Lower leg skin (tissue), 4 donors: Measurements from ENCODE around the gene ALDH1A2. TPM values are rescaled to one million over a fixed set of nuclear protein-coding genes. Genes with fewer than 3 reads are reported as not detected.
"Not testable (repeated sequence)": the region's sequence is repeated elsewhere in the genome, so short reads cannot be mapped to it uniquely, and the experiment has no call there.

Experiments
- DNase-seq, 2 donors: peaks; one replicate each; pipeline ENCODE4 v3.0.0-alpha.2; 2019; ENCODE audit warnings: low spot score in 2 of 2
- H3K4me3 ChIP-seq: fragments of 200-600 bp; sonication (generic); 2 replicates; pipeline ENCODE4 v1.5.1; 2017; ENCODE audit warnings: mild to moderate bottlenecking, low read depth; ENCODE audit not compliant: poor library complexity, severe bottlenecking
- CTCF ChIP-seq, 3 donors: fragments of 450-650 bp; IDR thresholded peaks; one replicate each; pipeline ENCODE4 v1.5.1; 2016; ENCODE audit warnings: antibody characterized with exemption in 3 of 3, mild to moderate bottlenecking in 3 of 3, moderate library complexity in 2 of 3
- POLR2A ChIP-seq, 2 donors: fragments of 450-650 bp; IDR thresholded peaks; one replicate each; pipeline ENCODE4 v1.6.1; 2016 to 2017; ENCODE audit warnings: antibody characterized with exemption in 2 of 2, mild to moderate bottlenecking in 1 of 2, moderate library complexity in 1 of 2
- WGBS, 2 donors: methylation state at CpG; one replicate each; pipeline ENCODE4 v1.1.5; 2018; 5-methylcytosine and 5-hydroxymethylcytosine counted together
- intact Hi-C: fragments of 100-400 bp; cut with DNase I; formaldehyde crosslinking; loops from one replicate; pipeline ENCODE4 v1.15.0; 2023; ENCODE audit warnings: low total_unique reads
- total RNA-seq, 4 donors: library from RNA; depleted of rRNA; stranded (reverse); fragments of >200 nt; gene quantifications; one replicate each; pipeline ENCODE4 v1.1.0, GENCODE V29; 2016

Gene ALDH1A2
- 1 to 10 TPM; 1.2 to 6.0 (median 2.3) TPM for total RNA-seq

- DNase-seq = peak in 1 of 2 donors; percentile 83
- intact Hi-C loops = loop anchor here (5.0 kb wide), 1 partner anchor 198 kb away; no protein-coding TSS in a partner anchor
- H3K4me3 ChIP-seq = peak within 1 kb of the TSS; percentile 37
- WGBS, 2 donors = 4 to 8% methylated on average over 35 to 37 of the region's 75 CpGs
- TF ChIP-seq POLR2A (IDR thresholded peaks at IDR 0.05) = no peak
- TF ChIP-seq CTCF (IDR thresholded peaks at IDR 0.05) = no peak
Measured at GRCh38 chr15:58065445-58066041, at the start of gene ALDH1A2. Gene ALDH1A2, minus strand, starts transcription at chr15:58065711. Its CDS starts 61 bp downstream, at chr15:58065650.

DNA sequence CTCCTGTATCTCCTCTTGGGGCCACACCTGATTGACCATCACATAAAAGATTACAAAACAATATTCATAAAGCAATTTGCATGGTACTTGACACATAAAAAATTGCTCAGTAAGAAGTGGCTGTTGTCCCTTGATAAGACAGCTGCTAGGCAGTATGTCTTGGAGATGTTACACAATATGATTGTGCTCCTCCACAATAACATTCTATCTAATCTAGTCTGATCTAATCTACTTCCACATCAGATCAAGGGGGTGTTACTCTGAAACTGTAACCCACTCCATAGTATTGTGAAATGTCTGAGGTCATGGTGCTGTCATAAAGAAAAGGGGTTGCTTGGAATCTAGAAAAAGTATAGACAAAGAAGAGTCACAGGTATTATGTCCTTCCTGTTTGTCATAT, 49.3 kb upstream of the ALDH1A2 start:
- no peak for DNase-seq
- no peak overlapping the region for H3K4me3 ChIP-seq
- no peak for TF ChIP-seq POLR2A (IDR thresholded peaks at IDR 0.05)
- no peak for TF ChIP-seq CTCF (IDR thresholded peaks at IDR 0.05)
- intact Hi-C loops = loop anchor here (5.0 kb wide), 1 partner anchor 652 kb away; no protein-coding TSS in a partner anchor

DNA sequence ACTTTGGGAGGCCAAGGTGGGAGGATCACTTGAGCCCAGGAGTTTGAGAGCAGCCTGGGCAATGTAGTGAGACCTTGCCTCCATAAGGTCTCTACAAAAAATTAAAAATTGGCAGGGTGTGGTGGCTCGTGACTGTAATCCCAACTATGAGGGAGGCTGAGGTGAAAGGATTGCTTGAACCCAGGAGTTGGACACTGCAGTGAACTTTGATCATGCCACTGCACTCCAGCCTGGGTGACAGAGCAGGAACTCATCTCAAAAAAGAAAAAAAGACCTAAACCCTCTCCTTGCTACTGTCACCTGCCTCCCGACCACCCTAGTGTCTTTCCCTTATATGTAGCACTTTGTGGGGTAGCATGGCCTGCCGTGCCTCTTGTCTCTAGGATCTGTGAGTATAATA, 48.9 kb upstream of the ALDH1A2 start:
- 74 to 85% methylated on average over 3 of the region's 3 CpGs for WGBS, 2 donors
- TF ChIP-seq POLR2A (IDR thresholded peaks at IDR 0.05) (no peak), CTCF (IDR thresholded peaks at IDR 0.05) (no peak)
- DNase-seq = no peak
- no peak overlapping the region for H3K4me3 ChIP-seq
- intact Hi-C loops = no loop called here

DNA sequence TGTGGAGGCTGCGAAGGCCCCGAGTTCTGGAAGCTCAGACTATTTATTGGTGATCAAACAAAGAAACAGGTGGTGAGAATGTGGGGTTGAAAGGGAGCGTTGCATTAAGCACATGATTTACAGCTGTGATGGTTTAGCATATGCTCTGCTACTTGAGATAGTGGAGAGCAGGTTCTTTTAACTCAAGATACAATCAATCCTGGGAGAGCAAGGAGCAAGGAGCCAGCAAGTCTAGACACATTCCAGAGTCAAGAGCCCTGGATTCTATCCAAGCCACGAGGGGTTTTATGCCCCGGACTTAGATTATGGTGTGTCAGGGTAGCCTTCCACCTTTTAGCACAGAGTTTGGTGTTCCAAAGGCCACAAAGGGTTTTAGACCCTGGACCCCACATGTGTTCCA, 47.8 kb upstream of the ALDH1A2 start:
- H3K4me3 ChIP-seq = not testable (repeated sequence)
- WGBS, 2 donors = 27 to 34% methylated on average over 5 of the region's 5 CpGs

DNA sequence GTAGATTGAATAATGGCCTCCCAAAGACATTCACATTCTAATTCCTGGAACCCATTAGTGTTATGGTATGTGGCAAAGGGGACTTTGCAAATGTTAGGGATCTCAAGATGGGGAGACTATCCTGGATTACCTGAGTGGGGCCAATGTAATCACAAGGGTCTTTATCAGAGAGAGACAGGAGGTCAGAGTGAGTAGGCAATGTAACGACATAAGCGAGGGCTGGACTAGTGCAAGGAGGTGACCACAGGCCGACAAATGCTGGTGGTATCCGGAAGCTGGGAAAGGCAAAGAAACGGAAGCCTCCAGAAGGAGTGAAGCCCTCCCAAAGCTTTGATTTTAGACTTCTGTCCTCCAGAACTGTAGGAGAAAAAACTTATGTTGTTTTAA, 46.2 kb upstream of the ALDH1A2 start:
- WGBS, 2 donors = 91 to 95% methylated on average over 5 of the region's 5 CpGs
- no peak for TF ChIP-seq CTCF (IDR thresholded peaks at IDR 0.05)
- no peak for TF ChIP-seq POLR2A (IDR thresholded peaks at IDR 0.05)
- no peak for DNase-seq
- H3K4me3 ChIP-seq = no peak overlapping the region
- intact Hi-C loops = no loop called here

More for the DNA sequence above, 47.8 kb upstream of the ALDH1A2 start:
- DNase-seq, intact Hi-C loops: not testable (repeated sequence)

GRCh38 chr15:58110999-58111717, 45.6 kb upstream of the ALDH1A2 start:
- no peak for TF ChIP-seq CTCF (IDR thresholded peaks at IDR 0.05)
- no peak for TF ChIP-seq POLR2A (IDR thresholded peaks at IDR 0.05)
- H3K4me3 ChIP-seq = no peak overlapping the region
- no peak for DNase-seq
- WGBS, 2 donors = 73 to 82% methylated on average over 6 of the region's 6 CpGs
- intact Hi-C loops = no loop called here
